Ishikawa (cell line): ENCODE data around the gene DLD.

Experiments used
- EGR1 ChIP-seq: IDR thresholded peaks from 2 replicates; pipeline ENCODE4 v1.6.1; 2012
- EP300 ChIP-seq: IDR thresholded peaks from 2 replicates; pipeline ENCODE4 v1.6.1; 2012; ENCODE audit warnings: borderline replicate concordance
- FOXM1 ChIP-seq: IDR thresholded peaks from 2 replicates; pipeline ENCODE4 v1.6.1; 2012; ENCODE audit warnings: low read depth, borderline replicate concordance
- NFIC ChIP-seq: IDR thresholded peaks from 2 replicates; pipeline ENCODE4 v1.6.1; 2012
- RAD21 ChIP-seq: IDR thresholded peaks from 2 replicates; pipeline ENCODE4 v1.6.1; 2012; ENCODE audit warnings: low read depth
- TAF1 ChIP-seq: IDR thresholded peaks from 2 replicates; pipeline ENCODE4 v1.6.1; 2012; ENCODE audit warnings: low read depth, mild to moderate bottlenecking
- YY1 ChIP-seq: IDR thresholded peaks from 2 replicates; pipeline ENCODE4 v1.6.1; 2012; ENCODE audit warnings: low read depth
- TF ChIP-seq, protein P1 (sequence below): IDR thresholded peaks from 2 replicates; pipeline ENCODE4 v1.6.1; 2012
- TF ChIP-seq, protein P2 (sequence below): IDR thresholded peaks from 2 replicates; pipeline ENCODE4 v1.6.1; 2012; ENCODE audit warnings: low read depth, mild to moderate bottlenecking

DNA sequence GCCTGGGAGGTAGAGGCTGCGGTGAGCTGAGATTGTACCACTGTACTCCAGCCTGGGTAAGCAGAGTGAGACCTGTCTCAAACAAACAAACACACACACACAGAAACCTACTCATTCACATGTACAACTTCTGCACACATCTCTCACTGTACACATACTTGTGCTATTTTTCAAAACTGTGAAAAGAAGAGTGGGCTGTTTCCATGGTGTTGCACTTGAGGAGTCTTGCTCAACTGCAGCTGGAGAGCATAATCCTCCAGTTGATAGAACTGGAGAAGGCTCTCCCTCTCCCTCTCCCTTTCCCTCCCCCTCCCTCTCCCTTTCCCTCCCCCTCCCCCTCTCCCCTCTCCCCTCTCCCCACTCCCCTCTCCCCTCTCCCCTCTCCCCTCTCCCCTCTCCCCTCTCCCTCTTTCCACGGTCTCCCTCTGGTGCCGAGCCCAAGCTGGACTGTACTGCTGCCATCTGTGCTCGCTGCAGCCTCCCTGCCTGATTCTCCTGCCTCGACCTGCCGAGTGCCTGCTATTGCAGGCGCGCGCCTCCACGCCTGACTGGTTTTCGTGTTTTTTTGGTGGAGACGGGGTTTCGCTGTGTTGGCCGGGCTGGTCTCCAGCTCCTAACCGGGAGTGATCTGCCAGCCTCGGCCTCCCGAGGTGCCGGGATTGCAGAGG, 43.7 kb upstream of the DLD start:
- TF ChIP-seq EP300 (no peak), NFIC (no peak), RAD21 (no peak), TAF1 (no peak), FOXM1 (no peak), EGR1 (no peak), YY1 (no peak)
- TF ChIP-seq, protein P1, sequence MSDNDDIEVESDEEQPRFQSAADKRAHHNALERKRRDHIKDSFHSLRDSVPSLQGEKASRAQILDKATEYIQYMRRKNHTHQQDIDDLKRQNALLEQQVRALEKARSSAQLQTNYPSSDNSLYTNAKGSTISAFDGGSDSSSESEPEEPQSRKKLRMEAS = no peak
- TF ChIP-seq, protein P2, sequence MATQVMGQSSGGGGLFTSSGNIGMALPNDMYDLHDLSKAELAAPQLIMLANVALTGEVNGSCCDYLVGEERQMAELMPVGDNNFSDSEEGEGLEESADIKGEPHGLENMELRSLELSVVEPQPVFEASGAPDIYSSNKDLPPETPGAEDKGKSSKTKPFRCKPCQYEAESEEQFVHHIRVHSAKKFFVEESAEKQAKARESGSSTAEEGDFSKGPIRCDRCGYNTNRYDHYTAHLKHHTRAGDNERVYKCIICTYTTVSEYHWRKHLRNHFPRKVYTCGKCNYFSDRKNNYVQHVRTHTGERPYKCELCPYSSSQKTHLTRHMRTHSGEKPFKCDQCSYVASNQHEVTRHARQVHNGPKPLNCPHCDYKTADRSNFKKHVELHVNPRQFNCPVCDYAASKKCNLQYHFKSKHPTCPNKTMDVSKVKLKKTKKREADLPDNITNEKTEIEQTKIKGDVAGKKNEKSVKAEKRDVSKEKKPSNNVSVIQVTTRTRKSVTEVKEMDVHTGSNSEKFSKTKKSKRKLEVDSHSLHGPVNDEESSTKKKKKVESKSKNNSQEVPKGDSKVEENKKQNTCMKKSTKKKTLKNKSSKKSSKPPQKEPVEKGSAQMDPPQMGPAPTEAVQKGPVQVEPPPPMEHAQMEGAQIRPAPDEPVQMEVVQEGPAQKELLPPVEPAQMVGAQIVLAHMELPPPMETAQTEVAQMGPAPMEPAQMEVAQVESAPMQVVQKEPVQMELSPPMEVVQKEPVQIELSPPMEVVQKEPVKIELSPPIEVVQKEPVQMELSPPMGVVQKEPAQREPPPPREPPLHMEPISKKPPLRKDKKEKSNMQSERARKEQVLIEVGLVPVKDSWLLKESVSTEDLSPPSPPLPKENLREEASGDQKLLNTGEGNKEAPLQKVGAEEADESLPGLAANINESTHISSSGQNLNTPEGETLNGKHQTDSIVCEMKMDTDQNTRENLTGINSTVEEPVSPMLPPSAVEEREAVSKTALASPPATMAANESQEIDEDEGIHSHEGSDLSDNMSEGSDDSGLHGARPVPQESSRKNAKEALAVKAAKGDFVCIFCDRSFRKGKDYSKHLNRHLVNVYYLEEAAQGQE = no peak
